AG20443 (cell line): ENCODE results near the gene ZNF618.

ENCODE experiments used
- DNase-seq: peaks from one replicate; pipeline ENCODE4 v3.0.0; 2012; ENCODE audit warnings: low spot score, mixed read lengths

Gene ZNF618

DNA sequence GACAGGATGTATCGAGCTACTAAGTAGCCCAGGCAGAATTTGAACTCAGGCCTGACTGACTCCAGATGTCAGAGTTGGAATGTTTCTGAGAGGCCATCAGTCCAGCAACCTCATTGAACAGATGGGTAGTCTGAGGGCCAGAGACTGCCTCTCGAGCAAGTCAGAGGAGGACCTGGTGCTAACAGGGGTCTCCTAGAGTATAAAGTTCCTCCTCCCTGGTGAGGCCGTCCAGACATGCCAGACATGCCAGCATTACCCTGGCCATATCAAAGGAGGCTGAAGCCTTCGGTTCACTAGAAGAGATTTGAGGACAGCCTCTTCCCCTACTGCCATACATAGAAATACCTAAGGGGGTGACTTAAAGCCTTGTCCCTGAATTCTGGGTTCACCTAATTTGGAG lies 81.2 kb downstream of the ZNF618 start:
- peak; percentile 24 for DNase-seq

DNA sequence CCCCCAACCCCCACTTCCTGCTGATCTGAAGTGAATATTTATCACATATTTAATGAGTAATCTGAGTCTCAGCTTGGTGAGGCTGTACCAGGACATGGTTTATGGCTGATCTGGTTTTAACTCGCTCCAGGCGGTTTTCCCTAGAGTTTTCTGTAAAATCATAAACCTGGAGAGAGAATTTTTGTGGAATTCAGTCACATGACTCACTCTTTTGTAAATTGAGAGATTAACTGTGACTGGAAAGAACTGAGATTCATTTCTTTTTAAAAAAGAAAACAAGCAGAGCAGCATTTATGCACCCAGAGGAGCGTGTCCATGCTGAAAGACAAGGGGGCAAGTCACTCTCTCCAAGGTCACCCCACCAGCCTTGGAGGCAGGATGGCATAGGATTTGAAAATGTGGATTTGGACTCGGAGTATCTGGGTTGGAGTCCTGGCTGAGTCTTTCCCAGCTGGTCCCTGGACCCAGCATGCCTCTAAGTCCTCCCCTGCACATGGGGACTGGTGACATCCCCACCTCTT lies 81.8 kb downstream of the ZNF618 start:
- peak; percentile 81 for DNase-seq

DNA sequence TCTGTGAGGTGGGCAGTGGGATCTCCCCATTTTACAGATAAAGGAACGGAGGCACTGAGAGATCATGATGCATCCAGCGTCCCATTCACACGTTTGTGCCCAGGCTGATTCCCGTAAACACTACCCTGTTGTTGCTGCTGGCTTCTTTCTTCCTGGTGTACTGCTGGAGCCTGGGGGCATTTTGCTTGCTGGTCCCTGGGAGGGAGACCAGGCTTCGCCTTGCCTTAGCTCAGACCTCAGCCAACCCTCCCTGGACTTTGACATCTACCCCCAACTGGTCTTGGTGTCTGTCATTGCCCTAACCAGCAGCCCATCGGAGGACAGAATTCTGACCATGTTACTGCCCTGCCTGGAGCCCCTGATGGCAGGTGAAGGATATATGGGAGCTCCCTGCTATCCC lies 82.4 kb downstream of the ZNF618 start:
- DNase-seq: no peak

DNA sequence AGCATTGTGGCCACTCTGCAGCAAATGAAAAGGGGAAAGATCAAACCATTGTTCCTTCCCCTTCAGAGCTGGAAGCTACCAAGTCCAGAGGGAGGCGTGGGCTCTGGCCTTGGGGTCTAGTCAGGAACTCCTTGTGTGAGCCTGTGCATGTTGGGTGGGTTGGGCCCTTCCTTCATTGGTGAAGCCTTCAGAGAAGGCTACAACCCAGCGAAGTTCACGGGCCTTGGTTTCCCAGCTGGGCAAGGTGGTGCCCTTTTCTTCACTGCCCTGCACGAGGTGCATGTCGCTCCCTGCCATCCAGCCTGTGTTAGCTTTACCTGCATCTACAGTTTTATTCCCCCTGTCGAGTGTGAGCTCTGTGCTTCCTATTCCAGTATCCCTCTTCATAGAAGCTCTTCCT lies 84.7 kb downstream of the ZNF618 start:
- no peak for DNase-seq

DNA sequence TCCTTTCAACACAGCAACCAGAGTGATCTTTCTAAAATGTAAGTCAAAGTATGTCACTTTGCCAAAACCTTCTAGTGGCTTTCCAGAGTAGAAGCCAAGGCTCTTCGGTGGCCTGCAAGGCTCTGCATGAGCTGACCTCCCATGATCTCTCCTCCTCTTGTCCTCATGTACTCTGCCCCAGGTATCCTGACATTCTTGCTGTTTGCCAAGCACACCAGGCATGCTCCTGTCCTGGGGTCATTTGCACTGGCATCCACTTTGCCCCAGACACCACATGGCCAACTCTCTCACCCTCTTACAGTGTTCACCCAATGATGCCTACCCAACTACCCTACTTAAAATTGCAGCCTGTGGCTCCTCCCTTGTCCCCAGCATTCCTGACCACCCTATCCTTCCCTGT lies 86.3 kb downstream of the ZNF618 start:
- no peak for DNase-seq

DNA sequence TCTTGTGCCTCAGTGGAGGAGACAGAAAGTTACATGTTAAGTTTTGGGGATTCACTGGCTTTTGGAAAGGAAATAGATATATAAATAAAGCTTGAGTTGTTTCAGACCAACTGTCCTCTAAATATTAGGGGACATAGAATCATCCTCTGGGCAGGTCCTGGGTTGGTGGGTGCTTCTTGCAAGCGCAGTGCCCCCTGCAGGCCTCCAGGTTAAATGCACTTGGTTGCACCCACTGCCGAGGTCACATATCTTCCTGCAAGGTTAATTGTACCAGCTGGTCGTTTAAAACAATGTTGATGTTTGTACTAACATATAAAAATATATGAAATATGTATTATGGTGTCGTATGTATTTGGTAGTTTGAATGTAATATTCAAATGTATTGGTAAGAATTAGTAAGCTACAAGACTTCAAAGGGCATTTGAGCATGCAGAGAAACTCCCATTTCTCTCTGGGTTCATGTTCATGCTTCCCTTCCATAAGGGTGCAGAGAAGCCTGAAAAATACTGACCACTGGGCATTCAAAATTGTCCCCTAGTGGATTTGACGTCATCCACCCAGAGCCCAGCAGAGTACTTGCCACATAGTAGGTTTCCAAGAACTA lies 87.0 kb downstream of the ZNF618 start:
- DNase-seq: peak; percentile 73

DNA sequence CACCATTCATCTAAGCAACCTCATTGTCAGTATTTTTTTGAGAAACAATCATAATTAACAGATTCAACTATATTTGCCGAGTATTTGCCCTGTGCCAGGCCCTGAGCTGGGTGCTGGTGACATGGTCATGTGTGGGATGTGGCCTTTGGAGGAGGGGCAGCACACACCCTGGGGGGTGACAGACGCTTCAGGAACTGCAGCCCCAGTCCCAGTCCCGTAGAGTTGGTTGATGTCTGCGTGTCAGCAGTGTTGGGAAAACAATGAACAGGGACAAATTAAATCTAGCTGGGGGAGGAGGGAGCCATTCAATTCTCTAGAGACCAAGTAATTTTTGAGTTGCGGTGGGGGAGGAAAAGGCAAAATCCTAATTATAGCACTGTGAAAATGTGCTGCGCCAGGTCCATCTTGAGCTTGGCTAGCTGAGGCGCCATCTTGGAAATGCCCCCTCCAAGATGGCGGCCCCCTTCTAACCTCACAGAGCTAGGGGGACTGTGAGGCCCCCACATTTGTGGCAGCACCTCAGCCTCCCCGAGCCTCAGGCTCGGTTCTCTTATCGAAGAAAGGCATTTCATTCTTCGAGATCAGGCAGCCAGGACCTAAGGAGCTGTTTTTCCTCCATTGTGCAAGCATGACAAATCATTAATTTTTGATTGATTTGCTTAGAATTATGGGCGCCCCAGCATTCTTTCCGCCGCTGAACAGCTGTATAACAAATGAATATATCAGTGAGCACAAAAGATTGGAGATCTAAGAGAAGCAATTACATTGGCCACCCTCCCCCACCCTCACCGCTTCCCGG lies 87.8 kb downstream of the ZNF618 start:
- DNase-seq: no peak

DNA sequence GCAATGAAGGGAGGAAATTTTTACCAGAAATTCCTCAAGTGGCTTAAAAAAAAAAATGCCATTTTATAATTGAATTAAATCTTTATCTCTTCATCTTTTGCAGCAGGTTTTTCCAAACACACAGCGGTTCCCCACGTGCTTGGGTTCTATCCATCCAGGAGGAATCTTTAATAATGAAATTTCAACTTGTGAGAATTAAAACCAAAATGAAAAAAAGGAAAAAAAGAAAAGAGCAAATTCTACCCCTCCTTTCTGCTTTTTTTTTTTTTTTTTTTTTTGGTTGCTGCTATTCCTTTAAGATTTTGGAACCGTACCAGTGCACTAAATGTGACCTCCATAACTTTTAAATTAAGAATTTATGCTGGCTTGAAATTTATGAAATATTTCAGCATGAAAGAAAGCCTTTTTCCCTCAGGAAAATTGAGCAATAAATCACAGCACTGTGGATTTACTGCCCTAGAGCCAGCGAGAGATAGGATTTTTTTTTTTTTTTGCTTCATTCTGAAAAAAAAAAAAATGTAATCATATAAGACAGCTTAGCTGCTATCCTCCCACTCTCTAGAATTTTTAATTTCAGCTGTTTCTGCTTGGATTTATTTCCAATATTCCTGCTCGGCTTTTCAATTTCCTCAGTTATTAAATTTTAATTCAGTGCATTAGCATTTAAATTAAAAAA lies 88.5 kb downstream of the ZNF618 start:
- DNase-seq: no peak

DNA sequence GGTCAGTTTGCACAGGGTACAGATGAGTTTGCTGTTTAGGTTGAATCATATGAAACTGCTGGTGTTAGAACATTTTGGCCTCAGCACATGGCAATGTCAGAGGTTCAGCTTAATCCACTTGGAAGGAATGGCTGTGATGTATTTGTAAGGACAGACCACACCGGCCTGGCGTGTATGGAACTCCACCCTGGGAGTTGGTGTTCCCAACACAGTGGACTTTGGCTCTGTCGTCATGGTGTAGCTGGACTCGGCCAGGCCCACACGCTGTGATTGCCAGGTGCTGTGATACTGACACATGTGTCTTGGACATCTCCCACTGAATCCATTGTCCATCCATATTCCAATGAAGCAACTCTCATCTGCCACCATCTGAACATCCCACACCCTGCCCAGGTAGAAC lies 90.3 kb downstream of the ZNF618 start:
- no peak for DNase-seq

DNA sequence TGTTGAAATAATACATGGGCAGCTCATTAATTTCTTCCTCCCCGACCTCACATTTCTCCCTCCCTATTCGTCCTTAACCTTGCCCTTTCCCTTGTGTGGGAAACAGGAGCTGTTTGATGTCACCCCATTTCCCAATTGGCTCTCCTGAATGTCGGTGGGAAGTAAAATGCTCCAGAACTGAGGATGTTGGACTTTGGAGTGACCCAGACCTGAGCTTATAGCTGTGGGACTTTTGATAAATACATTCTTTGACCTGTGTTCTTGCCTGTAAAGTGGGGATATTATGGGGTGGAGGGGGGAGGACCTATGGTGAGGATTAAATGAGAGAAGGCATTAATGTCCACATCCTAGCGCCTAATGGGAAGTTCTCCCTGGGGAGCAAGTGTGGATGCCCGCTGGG lies 91.3 kb downstream of the ZNF618 start:
- DNase-seq: no peak

DNA sequence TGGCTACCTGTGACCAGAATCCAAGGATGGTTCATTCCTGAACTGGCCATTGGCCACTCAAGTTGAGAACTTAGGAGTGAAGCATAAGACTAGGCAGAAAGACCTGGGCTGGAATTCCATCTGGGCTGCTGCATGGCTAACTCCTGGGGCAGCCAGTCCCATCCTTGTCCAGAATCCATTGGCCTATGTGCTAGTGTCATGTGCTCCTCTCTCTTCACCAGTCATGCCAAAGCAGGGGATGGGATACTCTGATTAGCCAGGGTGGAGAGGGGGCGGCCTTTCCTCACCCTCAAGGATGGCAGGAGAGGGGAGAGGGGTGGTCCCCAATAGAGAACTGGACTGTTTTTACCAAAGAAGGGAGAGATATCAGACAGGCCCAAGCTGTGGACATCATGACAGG lies 93.2 kb downstream of the ZNF618 start:
- DNase-seq: no peak

DNA sequence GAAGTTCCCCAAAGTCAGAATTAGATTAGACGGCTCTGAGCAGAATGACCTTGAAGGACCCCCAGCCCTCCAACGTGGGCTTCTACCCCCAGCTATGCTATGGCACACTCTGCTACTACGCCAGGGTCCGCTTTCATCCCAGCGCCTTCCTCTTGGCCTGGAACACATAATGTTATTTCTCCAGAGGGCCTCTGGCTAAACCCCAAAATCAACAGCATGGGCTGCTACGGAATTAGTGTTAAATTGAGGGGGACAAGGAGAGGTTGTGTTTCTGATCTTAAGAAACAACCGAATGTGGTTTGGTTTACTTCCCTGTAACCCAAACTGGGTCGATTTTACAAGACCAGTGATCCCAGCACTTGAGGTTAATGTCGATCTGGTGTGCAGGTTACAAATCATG lies 97.1 kb downstream of the ZNF618 start:
- no peak for DNase-seq

DNA sequence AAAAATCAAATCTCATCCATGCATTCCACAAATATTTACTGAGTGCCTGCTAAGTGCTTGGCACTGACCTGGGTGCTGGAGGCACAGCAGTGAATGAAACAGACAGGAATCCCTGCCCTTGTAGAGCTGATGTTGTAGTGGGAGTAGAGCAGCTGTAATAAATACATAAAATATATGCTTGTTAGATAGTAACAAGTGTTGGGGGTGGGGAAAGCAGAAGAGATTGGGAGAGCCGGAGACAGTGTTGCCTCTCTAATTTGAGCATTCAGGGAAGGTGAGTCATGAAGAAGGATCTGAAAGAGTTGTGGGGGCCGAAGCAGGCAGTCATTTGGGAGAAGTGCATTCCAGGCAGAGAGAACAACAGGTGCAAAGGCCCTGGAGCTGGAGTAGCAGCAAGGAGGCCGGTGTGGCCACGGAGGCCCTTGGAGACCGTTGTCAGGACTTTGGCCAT lies 97.9 kb downstream of the ZNF618 start:
- DNase-seq: peak; percentile 53

DNA sequence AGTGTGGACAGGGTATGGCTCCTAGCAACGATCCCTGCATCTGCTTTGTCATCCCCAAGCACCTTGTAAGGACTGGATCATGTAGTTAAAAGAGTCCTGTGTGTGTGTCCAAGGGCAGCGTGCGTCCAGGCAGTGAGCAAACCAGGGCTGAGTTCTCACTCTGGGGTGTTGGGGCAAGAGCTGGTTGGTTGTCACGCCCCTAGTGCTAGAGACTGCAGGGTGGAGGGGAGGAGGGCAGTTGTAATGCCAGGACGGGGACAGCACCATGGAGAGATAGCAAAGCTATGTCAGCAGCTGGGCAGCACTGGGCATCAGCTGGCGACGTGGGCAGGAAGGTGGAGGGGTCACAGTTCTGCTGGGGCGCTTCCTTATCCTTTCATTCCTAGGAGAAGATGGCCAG lies 100.8 kb downstream of the ZNF618 start:
- no peak for DNase-seq

DNA sequence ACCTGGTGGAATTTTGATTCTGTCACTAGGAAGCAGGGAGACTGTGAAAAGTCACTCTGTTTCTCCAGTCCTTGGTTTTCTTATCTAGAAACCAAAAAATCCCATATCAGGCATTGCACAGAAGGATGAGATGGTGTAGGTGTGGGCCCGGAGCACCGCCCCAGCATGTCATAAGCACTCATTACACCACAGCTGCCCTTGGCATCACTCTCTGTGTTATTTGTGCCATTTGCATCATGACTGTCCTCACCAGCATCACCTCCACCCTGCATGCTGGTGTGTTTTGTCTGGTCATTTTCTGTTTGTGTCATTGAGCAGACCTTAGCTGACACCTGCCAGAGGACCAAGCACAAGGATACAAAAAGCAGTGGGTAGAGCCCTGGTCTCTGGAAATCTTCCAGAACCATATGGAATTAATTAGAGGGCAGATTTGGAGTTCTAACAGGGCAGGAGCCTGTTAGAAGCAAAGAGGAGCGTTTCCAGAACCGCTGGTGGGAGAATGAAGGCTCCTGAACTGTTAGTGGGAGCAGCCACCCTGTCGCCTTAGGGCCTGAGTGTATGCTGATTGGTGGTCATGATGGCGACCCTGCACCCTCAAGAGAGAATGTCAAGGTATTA lies 102.7 kb downstream of the ZNF618 start:
- DNase-seq: peak; percentile 34

DNA sequence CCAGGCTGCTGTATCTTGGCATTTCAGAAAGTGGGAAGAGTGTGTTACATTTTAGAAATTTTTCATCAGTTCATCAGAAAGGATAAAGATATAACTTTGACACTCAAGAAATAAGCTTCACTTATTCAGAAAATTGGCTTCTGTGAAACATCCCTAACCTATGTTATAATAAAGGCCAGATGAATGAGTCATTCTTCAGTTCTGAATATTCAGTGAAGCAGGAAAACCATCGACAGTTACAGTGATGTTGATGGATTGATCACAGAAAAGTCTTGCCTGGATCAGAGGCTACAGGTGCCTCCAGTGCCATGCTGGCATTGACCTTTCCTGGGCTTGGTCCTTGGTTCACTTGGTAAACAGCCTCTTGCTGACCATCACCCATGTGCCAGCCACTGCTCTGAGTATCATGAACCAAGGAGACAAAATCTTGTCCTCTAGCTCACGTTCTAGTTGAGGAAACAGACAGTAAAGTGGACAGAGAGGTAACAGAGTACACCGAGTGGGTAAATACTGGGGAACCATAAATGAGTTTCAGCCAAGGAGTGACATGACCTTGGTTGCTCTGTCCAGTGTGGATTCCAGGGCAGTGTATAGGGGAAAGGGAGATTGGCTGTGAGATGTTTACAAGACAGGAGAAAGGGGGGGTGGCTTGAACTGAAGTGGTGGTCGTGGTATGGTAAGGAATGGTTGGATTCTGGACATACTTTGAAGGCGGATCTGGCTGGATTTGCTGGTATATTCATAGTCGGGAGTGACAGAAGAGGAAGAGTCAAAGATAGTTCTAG lies 103.4 kb downstream of the ZNF618 start:
- DNase-seq: no peak

DNA sequence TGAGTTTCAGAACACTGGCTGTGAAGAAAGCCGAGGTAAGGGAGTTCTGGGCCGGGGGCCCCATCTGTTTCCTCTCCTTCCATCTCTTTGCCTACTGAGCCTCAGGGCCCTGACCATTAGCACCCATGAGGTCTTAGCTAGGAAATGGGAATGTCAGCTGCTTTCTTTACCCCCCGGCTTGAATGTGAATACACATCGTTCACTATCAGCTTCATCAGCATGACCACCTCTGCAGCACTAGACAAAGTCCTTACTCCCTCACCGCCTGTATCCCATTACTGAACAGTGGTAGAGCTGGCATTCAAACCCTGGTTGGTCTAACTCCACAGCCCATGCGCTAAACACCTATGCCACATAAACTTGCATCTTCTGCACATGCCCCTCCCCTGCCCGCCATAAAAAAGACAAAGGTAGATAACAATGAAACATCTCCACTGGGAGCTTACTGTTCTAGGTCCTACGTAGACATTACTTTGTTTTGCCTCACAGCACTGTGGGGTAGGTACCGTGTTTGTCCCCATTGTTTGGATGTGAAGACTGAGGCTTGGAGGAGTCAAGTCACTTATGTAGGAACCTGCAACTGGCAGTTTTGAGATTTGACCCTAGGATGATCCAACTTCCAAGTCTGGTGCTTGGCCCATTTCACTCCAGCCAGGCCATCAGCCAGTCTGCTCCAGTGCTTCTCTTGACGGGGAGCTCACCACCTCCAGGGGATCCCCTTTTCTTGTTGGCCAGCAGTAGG lies 108.7 kb downstream of the ZNF618 start:
- DNase-seq: no peak

DNA sequence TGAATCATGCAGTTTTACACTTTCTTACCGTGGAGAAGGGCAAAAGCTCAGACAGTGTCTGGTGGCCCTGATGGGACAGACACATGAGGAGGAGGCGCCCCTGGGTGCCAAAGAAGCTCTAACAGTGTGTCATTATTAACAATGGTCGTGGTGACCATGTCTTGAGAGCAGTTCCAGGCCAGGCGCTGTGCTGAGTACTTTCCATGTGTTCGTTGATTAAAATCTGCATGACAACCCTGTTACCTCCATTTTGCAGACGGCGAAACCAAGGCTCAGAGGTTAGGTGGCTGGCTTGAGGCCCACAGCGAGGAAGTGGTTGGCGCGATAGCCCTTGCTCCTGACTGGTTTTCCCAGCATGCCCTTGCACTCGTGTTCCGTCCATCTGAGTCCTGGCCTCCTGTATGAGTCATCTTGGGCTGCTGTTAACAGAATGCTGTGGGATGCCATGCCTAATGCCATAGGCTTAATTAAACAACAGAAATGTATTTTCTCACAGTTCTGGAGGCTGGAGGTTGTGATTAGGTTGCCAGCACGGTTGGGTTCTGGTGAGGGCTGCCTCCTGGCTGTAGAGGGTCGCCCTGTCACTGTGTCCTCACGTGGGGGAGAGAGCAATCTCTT lies 110.0 kb downstream of the ZNF618 start:
- no peak for DNase-seq

DNA sequence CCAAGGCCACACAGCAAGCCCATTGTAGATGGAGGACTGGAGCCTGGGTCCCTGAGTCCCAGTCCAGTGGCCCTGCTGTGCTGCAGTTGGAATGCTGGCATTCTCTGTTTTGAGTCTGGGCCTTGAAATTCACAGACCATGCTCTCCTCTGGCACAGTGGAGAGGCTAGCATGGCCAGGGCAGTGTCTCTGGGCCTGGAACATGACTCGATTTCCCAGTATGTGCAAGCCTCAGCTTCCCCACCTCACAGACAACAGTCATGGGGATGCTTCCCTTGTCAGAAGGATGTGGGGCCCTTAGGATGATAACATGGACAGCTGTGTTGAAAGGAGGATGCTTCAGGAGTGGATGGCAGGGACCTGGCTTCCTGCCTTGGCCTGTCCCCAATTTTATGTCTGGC lies 110.8 kb downstream of the ZNF618 start:
- no peak for DNase-seq

DNA sequence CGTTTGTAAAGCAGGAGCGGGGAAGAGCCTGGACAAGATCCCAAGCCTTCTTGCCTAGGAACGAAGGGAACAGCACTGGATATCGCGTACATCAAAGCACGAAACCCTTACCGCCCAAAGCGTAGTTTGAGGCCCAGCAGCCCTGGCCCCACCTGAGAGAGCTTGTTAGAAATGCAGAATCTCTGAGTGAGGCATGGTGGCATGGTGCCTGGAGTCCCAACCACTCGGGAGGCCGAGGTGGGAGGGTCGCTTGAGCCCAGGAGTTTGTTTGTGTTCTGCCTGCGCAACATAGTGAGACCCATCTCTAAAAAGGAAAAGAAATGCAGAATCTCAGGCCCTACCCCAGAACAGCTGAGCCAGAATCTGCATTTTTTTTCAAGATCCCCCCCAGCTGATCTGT lies 111.4 kb downstream of the ZNF618 start:
- no peak for DNase-seq
